GM20431 (cell line): Measurements from ENCODE around the gene NDUFA5.
"Not testable (repeated sequence)": the region's sequence is repeated elsewhere in the genome, so short reads cannot be mapped to it uniquely, and the experiment has no call there.

Experiments
- in situ Hi-C: fragments of 300-500 bp; cut with MseI, MboI; formaldehyde crosslinking; loops from one replicate; pipeline ENCODE4 v1.15.0; 2020; ENCODE audit warnings: low sequenced_read_pairs; ENCODE audit not compliant: unreplicated experiment

The NDUFA5 gene

GRCh38 chr7:123558289-123558874 is 764 bp upstream of the NDUFA5 start:
- in situ Hi-C loops: no loop called here

GRCh38 chr7:123557016-123557397 is 611 bp downstream of the NDUFA5 start:
- in situ Hi-C loops: no loop called here

GRCh38 chr7:123555484-123555883 is 2.1 kb downstream of the NDUFA5 start:
- in situ Hi-C loops: no loop called here

- in situ Hi-C loops: no loop called here
Measured at GRCh38 chr7:123553159-123553558, 4.5 kb downstream of the NDUFA5 start.

- in situ Hi-C loops: no loop called here
Measured at GRCh38 chr7:123552641-123553040, 5.0 kb downstream of the NDUFA5 start.

GRCh38 chr7:123552134-123552533 is 5.5 kb downstream of the NDUFA5 start:
- in situ Hi-C loops: not testable (repeated sequence)

GRCh38 chr7:123548406-123548805 is 9.2 kb downstream of the NDUFA5 start:
- in situ Hi-C loops: no loop called here

- in situ Hi-C loops: no loop called here
Measured at GRCh38 chr7:123539871-123540270, 17.7 kb downstream of the NDUFA5 start.

- in situ Hi-C loops: no loop called here
Measured at GRCh38 chr7:123538897-123539296, 18.7 kb downstream of the NDUFA5 start.

GRCh38 chr7:123538189-123538714 is 19.4 kb downstream of the NDUFA5 start:
- in situ Hi-C loops: no loop called here

- in situ Hi-C loops: no loop called here
Measured at GRCh38 chr7:123537026-123537642, 20.5 kb downstream of the NDUFA5 start.

GRCh38 chr7:123535517-123535916 is 22.1 kb downstream of the NDUFA5 start:
- in situ Hi-C loops: no loop called here

GRCh38 chr7:123534383-123535260 is 23.0 kb downstream of the NDUFA5 start, which contains the start of gene IQUB:
Gene IQUB (minus strand): TSS chr7:123534595. CDS start chr7:123512340, 22,255 bp downstream.
- in situ Hi-C loops: no loop called here

- in situ Hi-C loops: no loop called here
Measured at GRCh38 chr7:123533929-123534382, 23.7 kb downstream of the NDUFA5 start.

- in situ Hi-C loops: no loop called here
Measured at GRCh38 chr7:123533553-123533917, 24.1 kb downstream of the NDUFA5 start.

GRCh38 chr7:123532788-123533552 is 24.6 kb downstream of the NDUFA5 start:
- in situ Hi-C loops: not testable (repeated sequence)

GRCh38 chr7:123532343-123532742 is 25.3 kb downstream of the NDUFA5 start:
- in situ Hi-C loops: not testable (repeated sequence)

GRCh38 chr7:123530035-123530591 is 27.5 kb downstream of the NDUFA5 start:
- in situ Hi-C loops: not testable (repeated sequence)

GRCh38 chr7:123528265-123528664 is 29.4 kb downstream of the NDUFA5 start:
- in situ Hi-C loops: no loop called here
